Astrocyte (in vitro differentiated cells and primary cell): Measurements from ENCODE around the gene EPHB4. TPM values are rescaled to one million over a fixed set of nuclear protein-coding genes. Genes with fewer than 3 reads are reported as not detected.

Experiments used
- DNase-seq: peaks from one replicate; pipeline ENCODE4 v3.0.0-alpha.2; 2010; ENCODE audit warnings: low read depth
- FAIRE-seq: peaks from 2 replicates; lab custom pipeline; 2011; peaks lifted over from hg19 to GRCh38; lab: Jason Lieb, UNC
- H2AFZ ChIP-seq: 2 replicates; pipeline ENCODE4 v1.6.0; 2012; ENCODE audit warnings: low read depth, low read length, inconsistent platforms
- H3K27ac ChIP-seq: 2 replicates; pipeline ENCODE4 v1.5.1; 2011; ENCODE audit warnings: low read depth, low read length, inconsistent platforms
- H3K27me3 ChIP-seq: 2 replicates; pipeline ENCODE4 v1.6.0; 2011; ENCODE audit warnings: low read length, inconsistent platforms; ENCODE audit not compliant: insufficient read depth
- H3K36me3 ChIP-seq: 2 replicates; pipeline ENCODE4 v1.5.1; 2011; ENCODE audit warnings: low read length, inconsistent platforms; ENCODE audit not compliant: insufficient read depth
- H3K4me1 ChIP-seq: 2 replicates; pipeline ENCODE4 v1.5.1; 2011; ENCODE audit warnings: low read length, inconsistent platforms; ENCODE audit not compliant: insufficient read depth
- H3K4me2 ChIP-seq: 2 replicates; pipeline ENCODE4 v1.6.0; 2012; ENCODE audit warnings: low read length, inconsistent platforms
- H3K4me3 ChIP-seq: 2 replicates; pipeline ENCODE4 v1.5.1; 2011; ENCODE audit warnings: low read depth, mild to moderate bottlenecking, low read length, inconsistent platforms; ENCODE audit not compliant: insufficient read depth
- H3K79me2 ChIP-seq: 2 replicates; pipeline ENCODE4 v1.6.0; 2012; ENCODE audit warnings: mild to moderate bottlenecking, low read length, inconsistent platforms; ENCODE audit not compliant: insufficient read depth
- H3K9ac ChIP-seq: 2 replicates; pipeline ENCODE4 v1.6.0; 2012; ENCODE audit warnings: mild to moderate bottlenecking, low read length, inconsistent platforms
- H3K9me3 ChIP-seq: 2 replicates; pipeline ENCODE4 v1.5.1; 2012; ENCODE audit warnings: low read depth, mild to moderate bottlenecking, low read length, inconsistent platforms; ENCODE audit not compliant: insufficient read depth
- H4K20me1 ChIP-seq: 2 replicates; pipeline ENCODE4 v1.6.0; 2012; ENCODE audit warnings: low read length, inconsistent platforms; ENCODE audit not compliant: insufficient read depth
- H3K27ac Mint-ChIP-seq: one replicate; pipeline ENCODE4 v1.8.0; 2021; ENCODE audit warnings: mild to moderate bottlenecking, mixed read lengths; ENCODE audit not compliant: unreplicated experiment
- H3K27me3 Mint-ChIP-seq: one replicate; pipeline ENCODE4 v1.8.0; 2021; ENCODE audit warnings: low read depth, mixed read lengths; ENCODE audit not compliant: unreplicated experiment
- H3K36me3 Mint-ChIP-seq: one replicate; pipeline ENCODE4 v1.8.0; 2021; ENCODE audit warnings: low read depth, mixed read lengths; ENCODE audit not compliant: unreplicated experiment
- H3K4me1 Mint-ChIP-seq: one replicate; pipeline ENCODE4 v1.8.0; 2021; ENCODE audit warnings: low read depth, mixed read lengths; ENCODE audit not compliant: unreplicated experiment
- H3K4me3 Mint-ChIP-seq: one replicate; pipeline ENCODE4 v1.8.0; 2021; ENCODE audit warnings: mild to moderate bottlenecking, moderate library complexity, mixed read lengths; ENCODE audit not compliant: unreplicated experiment
- H3K9me3 Mint-ChIP-seq: one replicate; pipeline ENCODE4 v1.8.0; 2021; ENCODE audit warnings: mild to moderate bottlenecking, mixed read lengths; ENCODE audit not compliant: unreplicated experiment
- CTCF ChIP-seq: IDR thresholded peaks from 2 replicates; pipeline ENCODE4 v1.5.1; 2011; ENCODE audit warnings: low read depth, mild to moderate bottlenecking, inconsistent platforms, low read length, moderate library complexity; ENCODE audit not compliant: insufficient read depth
- EZH2 ChIP-seq: IDR thresholded peaks from 2 replicates; pipeline ENCODE4 v1.6.1; 2012; ENCODE audit warnings: mild to moderate bottlenecking, low read length, inconsistent platforms; ENCODE audit not compliant: insufficient read depth
- total RNA-seq: library from RNA; stranded (reverse); gene quantifications from 2 replicates; pipeline ENCODE4 v1.2.1, GENCODE V29; 2021

EPHB4 gene
- total RNA-seq, 1 donor from 2014 or later = 73.6 TPM

GRCh38 chr7:100840470-100841100, 13.3 kb upstream of the EPHB4 start:
- DNase-seq = no peak
- H2AFZ ChIP-seq = no peak overlapping the region
- no peak overlapping the region for H3K27ac ChIP-seq
- H3K9me3 Mint-ChIP-seq = no peaks in the 10 kb centered on the region
- no peaks in the 10 kb centered on the region for H3K27me3 ChIP-seq
- H3K4me2 ChIP-seq = no peak overlapping the region
- peaks cover 16% of the 10 kb centered on the region for H3K4me1 Mint-ChIP-seq
- H3K27ac Mint-ChIP-seq = peak overlapping the region; percentile 60
- H3K4me3 Mint-ChIP-seq = peak overlapping the region; percentile 11
- H3K79me2 ChIP-seq = no peaks in the 10 kb centered on the region
- TF ChIP-seq CTCF (no peak), EZH2 (no peak)
- no peaks in the 10 kb centered on the region for H3K9me3 ChIP-seq
- H3K4me1 ChIP-seq = peaks cover 2% of the 10 kb centered on the region
- H3K9ac ChIP-seq = no peak overlapping the region
- no peaks in the 10 kb centered on the region for H3K27me3 Mint-ChIP-seq
- no peak for FAIRE-seq
- H3K36me3 Mint-ChIP-seq = peaks cover 2% of the 10 kb centered on the region
- no peak overlapping the region for H3K4me3 ChIP-seq
- H4K20me1 ChIP-seq = no peaks in the 10 kb centered on the region
- H3K36me3 ChIP-seq = no peaks in the 10 kb centered on the region

- H2AFZ ChIP-seq = no peak overlapping the region
- TF ChIP-seq EZH2 = no peak
- no peak for TF ChIP-seq CTCF
- H3K4me1 ChIP-seq = peaks cover 2% of the 10 kb centered on the region
- H3K4me1 Mint-ChIP-seq = peaks cover 17% of the 10 kb centered on the region
- no peaks in the 10 kb centered on the region for H3K36me3 ChIP-seq
- no peaks in the 10 kb centered on the region for H3K27me3 ChIP-seq
- H3K9ac ChIP-seq = no peak overlapping the region
- no peak overlapping the region for H3K4me3 Mint-ChIP-seq
- DNase-seq (no peak), FAIRE-seq (no peak)
- peaks cover 2% of the 10 kb centered on the region for H3K36me3 Mint-ChIP-seq
- no peak overlapping the region for H3K4me2 ChIP-seq
- H3K79me2 ChIP-seq = no peaks in the 10 kb centered on the region
- no peak overlapping the region for H3K4me3 ChIP-seq
- no peaks in the 10 kb centered on the region for H3K9me3 ChIP-seq
- no peak overlapping the region for H3K27ac ChIP-seq
- H3K27me3 Mint-ChIP-seq = no peaks in the 10 kb centered on the region
- no peak overlapping the region for H3K27ac Mint-ChIP-seq
- no peaks in the 10 kb centered on the region for H4K20me1 ChIP-seq
- H3K9me3 Mint-ChIP-seq = peaks cover under 1% of the 10 kb centered on the region
Measured at GRCh38 chr7:100839361-100839760, 12.0 kb upstream of the EPHB4 start.
